ENCODE measurements around the gene SUCLA2. TPM values are rescaled to one million over a fixed set of nuclear protein-coding genes. Genes with fewer than 3 reads are reported as not detected.
"Not testable (repeated sequence)": the region's sequence is repeated elsewhere in the genome, so short reads cannot be mapped to it uniquely, and the experiment has no call there.

SUCLA2 gene
- total and polyA plus RNA-seq, 2 donors (not counting 1 experiment from before 2014, with no cell fraction given): 45.7 to 64.8 TPM

DNA sequence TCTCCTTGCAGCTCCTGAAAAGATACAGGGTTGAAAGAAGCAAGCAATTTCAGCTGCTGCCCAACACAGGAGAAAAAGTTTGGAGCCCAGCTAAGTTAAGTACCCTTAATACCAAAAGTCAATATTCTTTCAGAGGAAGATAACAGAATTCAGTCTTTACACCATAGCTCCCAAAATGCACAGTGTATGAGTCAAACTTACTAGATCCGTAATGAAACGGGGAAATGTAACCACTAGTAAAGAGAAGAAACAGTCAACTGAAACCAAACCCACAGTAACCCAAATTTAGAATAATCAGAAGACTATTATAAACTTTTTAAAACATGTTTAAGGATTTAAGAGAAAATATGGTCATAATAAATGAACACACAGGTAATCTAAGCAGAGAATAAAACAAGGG is 45.2 kb downstream of the SUCLA2 start:
- H3K79me2 ChIP-seq (ENCODE audit: control insufficient read depth, insufficient read depth, low read length): no peaks in the 10 kb centered on the region
- no peaks in the 10 kb centered on the region for H3K36me3 ChIP-seq (ENCODE audit: control insufficient read depth, insufficient read depth, low read length)
- H3K4me2 ChIP-seq (ENCODE audit: extremely low read depth, insufficient read depth, low read length): no peak overlapping the region
- peaks cover 1% of the 10 kb centered on the region for H3K9me3 ChIP-seq (ENCODE audit: control insufficient read depth, insufficient read depth, low read depth, low read length)
- no peak overlapping the region for H3K27ac ChIP-seq (ENCODE audit: insufficient read depth, low read length)
- no peak overlapping the region for H3K4me3 ChIP-seq (replicated peaks in 1 of 4; ENCODE audit: control extremely low read depth in 1 of 4, insufficient read depth in 1 of 4, low read depth in 3 of 4, low read length in 4 of 4)
- H4K20me1 ChIP-seq (ENCODE audit: control insufficient read depth, extremely low read depth, insufficient read depth, low read length): no peaks in the 10 kb centered on the region
- H3K9ac ChIP-seq (ENCODE audit: insufficient read depth, low read length): no peak overlapping the region
- H3K4me1 ChIP-seq (ENCODE audit: control insufficient read depth, extremely low read depth, insufficient read depth, low read length): no peaks in the 10 kb centered on the region
- DNase-seq (ENCODE audit: low read depth in 2 of 2): no peak
- no peak for TF ChIP-seq EZH2 (IDR thresholded peaks at IDR 0.05; ENCODE audit: low read length, missing control alignments)
- TF ChIP-seq, protein P1, sequence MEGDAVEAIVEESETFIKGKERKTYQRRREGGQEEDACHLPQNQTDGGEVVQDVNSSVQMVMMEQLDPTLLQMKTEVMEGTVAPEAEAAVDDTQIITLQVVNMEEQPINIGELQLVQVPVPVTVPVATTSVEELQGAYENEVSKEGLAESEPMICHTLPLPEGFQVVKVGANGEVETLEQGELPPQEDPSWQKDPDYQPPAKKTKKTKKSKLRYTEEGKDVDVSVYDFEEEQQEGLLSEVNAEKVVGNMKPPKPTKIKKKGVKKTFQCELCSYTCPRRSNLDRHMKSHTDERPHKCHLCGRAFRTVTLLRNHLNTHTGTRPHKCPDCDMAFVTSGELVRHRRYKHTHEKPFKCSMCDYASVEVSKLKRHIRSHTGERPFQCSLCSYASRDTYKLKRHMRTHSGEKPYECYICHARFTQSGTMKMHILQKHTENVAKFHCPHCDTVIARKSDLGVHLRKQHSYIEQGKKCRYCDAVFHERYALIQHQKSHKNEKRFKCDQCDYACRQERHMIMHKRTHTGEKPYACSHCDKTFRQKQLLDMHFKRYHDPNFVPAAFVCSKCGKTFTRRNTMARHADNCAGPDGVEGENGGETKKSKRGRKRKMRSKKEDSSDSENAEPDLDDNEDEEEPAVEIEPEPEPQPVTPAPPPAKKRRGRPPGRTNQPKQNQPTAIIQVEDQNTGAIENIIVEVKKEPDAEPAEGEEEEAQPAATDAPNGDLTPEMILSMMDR (conservative IDR thresholded peaks at IDR 0.05 in 1 of 2, IDR thresholded peaks at IDR 0.05 in 1 of 2; ENCODE audit: low read depth in 1 of 2, low read length in 2 of 2): no peak
- no peaks in the 10 kb centered on the region for H3K27me3 ChIP-seq (ENCODE audit: control insufficient read depth, insufficient read depth, low read length)
- H2AFZ ChIP-seq (ENCODE audit: low read length): no peak overlapping the region

DNA sequence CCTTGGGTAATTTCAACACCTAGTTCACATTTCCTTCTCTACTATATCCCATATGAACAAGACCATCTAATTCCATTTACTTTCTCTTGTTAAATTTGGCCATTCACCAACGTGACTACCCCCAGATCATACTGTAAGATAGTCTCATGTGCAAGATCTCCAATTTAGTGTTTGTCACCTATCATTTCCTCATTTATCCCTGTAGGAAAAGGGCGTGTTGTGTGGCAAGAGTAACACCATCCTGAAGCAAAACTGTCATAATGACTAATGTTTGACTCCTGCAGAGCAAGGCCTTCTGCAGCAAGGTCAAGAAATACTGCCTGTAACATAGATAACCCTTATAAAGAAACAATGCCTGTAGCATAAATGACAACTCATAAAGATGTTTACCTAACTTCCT is 51.3 kb downstream of the SUCLA2 start:
- Histone ChIP-seq H3K9ac (ENCODE audit: insufficient read depth, low read length) (no peak overlapping the region), H3K9me3 (ENCODE audit: control insufficient read depth, insufficient read depth, low read depth, low read length) (no peaks in the 10 kb centered on the region), H4K20me1 (ENCODE audit: control insufficient read depth, extremely low read depth, insufficient read depth, low read length) (no peaks in the 10 kb centered on the region), H3K79me2 (ENCODE audit: control insufficient read depth, insufficient read depth, low read length) (no peaks in the 10 kb centered on the region), H3K4me3 (replicated peaks in 1 of 4; ENCODE audit: control extremely low read depth in 1 of 4, insufficient read depth in 1 of 4, low read depth in 3 of 4, low read length in 4 of 4) (no peak overlapping the region), H3K4me2 (ENCODE audit: extremely low read depth, insufficient read depth, low read length) (no peak overlapping the region), H2AFZ (ENCODE audit: low read length) (no peak overlapping the region), H3K36me3 (ENCODE audit: control insufficient read depth, insufficient read depth, low read length) (no peaks in the 10 kb centered on the region), H3K4me1 (ENCODE audit: control insufficient read depth, extremely low read depth, insufficient read depth, low read length) (no peaks in the 10 kb centered on the region), H3K27ac (ENCODE audit: insufficient read depth, low read length) (no peak overlapping the region), H3K27me3 (ENCODE audit: control insufficient read depth, insufficient read depth, low read length) (no peaks in the 10 kb centered on the region)
- no peak for DNase-seq (ENCODE audit: low read depth in 2 of 2)
- no peak for TF ChIP-seq EZH2 (IDR thresholded peaks at IDR 0.05; ENCODE audit: low read length, missing control alignments)
- TF ChIP-seq, protein P1 (conservative IDR thresholded peaks at IDR 0.05 in 1 of 2, IDR thresholded peaks at IDR 0.05 in 1 of 2; ENCODE audit: low read depth in 1 of 2, low read length in 2 of 2): no peak

DNA sequence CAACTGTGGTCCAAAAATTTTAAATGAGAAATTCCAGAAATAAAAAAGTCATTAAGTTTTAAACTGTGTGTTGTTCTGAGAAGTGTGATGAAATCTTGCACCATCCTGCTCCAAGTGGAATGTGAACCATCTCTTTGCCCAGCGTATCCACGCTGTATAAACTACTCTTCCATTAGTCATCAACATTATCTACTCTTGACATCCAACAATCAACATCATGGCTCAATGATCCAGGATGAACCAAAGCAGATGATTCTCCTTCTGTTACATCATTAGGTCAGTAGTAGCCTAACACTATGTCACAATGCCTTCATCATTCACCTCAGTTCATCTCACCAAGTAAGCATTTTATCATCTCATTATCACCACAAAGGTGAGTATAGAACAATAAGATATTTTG is 55.3 kb downstream of the SUCLA2 start:
- Histone ChIP-seq H3K27me3 (ENCODE audit: control insufficient read depth, insufficient read depth, low read length) (no peaks in the 10 kb centered on the region), H3K9me3 (ENCODE audit: control insufficient read depth, insufficient read depth, low read depth, low read length) (no peaks in the 10 kb centered on the region), H3K27ac (ENCODE audit: insufficient read depth, low read length) (no peak overlapping the region), H3K4me3 (replicated peaks in 1 of 4; ENCODE audit: control extremely low read depth in 1 of 4, insufficient read depth in 1 of 4, low read depth in 3 of 4, low read length in 4 of 4) (no peak overlapping the region), H3K36me3 (ENCODE audit: control insufficient read depth, insufficient read depth, low read length) (no peaks in the 10 kb centered on the region), H4K20me1 (ENCODE audit: control insufficient read depth, extremely low read depth, insufficient read depth, low read length) (no peaks in the 10 kb centered on the region), H3K4me2 (ENCODE audit: extremely low read depth, insufficient read depth, low read length) (no peak overlapping the region), H3K79me2 (ENCODE audit: control insufficient read depth, insufficient read depth, low read length) (no peaks in the 10 kb centered on the region), H2AFZ (ENCODE audit: low read length) (no peak overlapping the region), H3K4me1 (ENCODE audit: control insufficient read depth, extremely low read depth, insufficient read depth, low read length) (no peaks in the 10 kb centered on the region), H3K9ac (ENCODE audit: insufficient read depth, low read length) (no peak overlapping the region)
- no peak for TF ChIP-seq EZH2 (IDR thresholded peaks at IDR 0.05; ENCODE audit: low read length, missing control alignments)
- TF ChIP-seq, protein P1 (conservative IDR thresholded peaks at IDR 0.05 in 1 of 2, IDR thresholded peaks at IDR 0.05 in 1 of 2; ENCODE audit: low read depth in 1 of 2, low read length in 2 of 2): no peak
- DNase-seq (ENCODE audit: low read depth in 2 of 2): peak; percentile 50 to 71

- not testable (repeated sequence) for H3K4me1 ChIP-seq (ENCODE audit: control insufficient read depth, extremely low read depth, insufficient read depth, low read length); H3K27me3 ChIP-seq (ENCODE audit: control insufficient read depth, insufficient read depth, low read length); H3K9ac ChIP-seq (ENCODE audit: insufficient read depth, low read length); H3K36me3 ChIP-seq (ENCODE audit: control insufficient read depth, insufficient read depth, low read length); H3K27ac ChIP-seq (ENCODE audit: insufficient read depth, low read length); DNase-seq (ENCODE audit: low read depth in 2 of 2); H4K20me1 ChIP-seq (ENCODE audit: control insufficient read depth, extremely low read depth, insufficient read depth, low read length); H2AFZ ChIP-seq (ENCODE audit: low read length); H3K4me2 ChIP-seq (ENCODE audit: extremely low read depth, insufficient read depth, low read length); H3K79me2 ChIP-seq (ENCODE audit: control insufficient read depth, insufficient read depth, low read length); H3K4me3 ChIP-seq (replicated peaks in 1 of 4; ENCODE audit: control extremely low read depth in 1 of 4, insufficient read depth in 1 of 4, low read depth in 3 of 4, low read length in 4 of 4); H3K9me3 ChIP-seq (ENCODE audit: control insufficient read depth, insufficient read depth, low read depth, low read length)
Observed at GRCh38 chr13:47945146-47945545, 55.9 kb downstream of the SUCLA2 start.
